GM21367 (cell line): ENCODE data around the gene SPATA19.

Source experiments
- ATAC-seq: cut with Tn5 transposase; IDR thresholded peaks from one replicate; pipeline ENCODE4 v1.9.1; 2021; ENCODE audit not compliant: unreplicated experiment

Gene SPATA19

GRCh38 chr11:133819114-133819513 lies 26.2 kb downstream of the SPATA19 start:
- no peak for ATAC-seq

DNA sequence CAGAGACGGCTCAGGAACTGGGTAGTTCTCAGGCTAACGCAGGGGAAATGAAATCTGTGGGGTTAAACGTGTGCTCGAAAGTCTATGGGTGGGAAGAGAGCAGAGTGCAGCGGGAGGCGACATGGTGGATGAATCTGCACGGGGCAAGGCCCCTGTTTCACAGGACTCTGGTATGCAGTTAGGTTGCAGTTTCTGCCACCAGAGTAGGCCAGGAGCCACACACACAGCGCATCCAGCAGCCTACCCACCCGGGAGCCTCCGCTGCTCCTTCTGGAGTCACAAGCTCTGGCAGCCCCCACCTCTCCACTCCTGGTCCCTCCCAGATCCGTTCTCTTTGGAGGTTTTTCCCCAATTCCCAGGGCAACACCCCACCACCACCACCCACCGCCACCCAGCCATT lies 27.0 kb downstream of the SPATA19 start:
- ATAC-seq = no peak

DNA sequence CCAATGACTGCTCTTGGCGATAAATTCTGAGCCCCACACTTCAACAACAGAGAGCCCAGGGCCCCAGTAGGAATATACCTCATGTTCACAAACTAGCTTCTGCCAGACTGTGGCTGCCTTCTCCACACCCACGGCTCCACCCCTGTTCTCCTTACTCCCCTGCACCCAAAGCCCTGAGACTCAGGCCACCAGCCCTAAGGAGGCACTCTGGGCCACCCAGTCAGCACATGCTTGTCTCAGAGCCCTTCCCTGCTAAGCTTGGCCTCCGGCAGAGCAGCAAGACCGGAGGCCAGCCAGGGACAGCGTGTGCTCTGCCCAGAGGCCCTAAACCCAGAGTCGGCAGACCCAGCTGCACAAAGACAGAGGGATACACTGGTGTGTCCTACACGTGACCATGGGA lies 27.9 kb downstream of the SPATA19 start:
- no peak for ATAC-seq

DNA sequence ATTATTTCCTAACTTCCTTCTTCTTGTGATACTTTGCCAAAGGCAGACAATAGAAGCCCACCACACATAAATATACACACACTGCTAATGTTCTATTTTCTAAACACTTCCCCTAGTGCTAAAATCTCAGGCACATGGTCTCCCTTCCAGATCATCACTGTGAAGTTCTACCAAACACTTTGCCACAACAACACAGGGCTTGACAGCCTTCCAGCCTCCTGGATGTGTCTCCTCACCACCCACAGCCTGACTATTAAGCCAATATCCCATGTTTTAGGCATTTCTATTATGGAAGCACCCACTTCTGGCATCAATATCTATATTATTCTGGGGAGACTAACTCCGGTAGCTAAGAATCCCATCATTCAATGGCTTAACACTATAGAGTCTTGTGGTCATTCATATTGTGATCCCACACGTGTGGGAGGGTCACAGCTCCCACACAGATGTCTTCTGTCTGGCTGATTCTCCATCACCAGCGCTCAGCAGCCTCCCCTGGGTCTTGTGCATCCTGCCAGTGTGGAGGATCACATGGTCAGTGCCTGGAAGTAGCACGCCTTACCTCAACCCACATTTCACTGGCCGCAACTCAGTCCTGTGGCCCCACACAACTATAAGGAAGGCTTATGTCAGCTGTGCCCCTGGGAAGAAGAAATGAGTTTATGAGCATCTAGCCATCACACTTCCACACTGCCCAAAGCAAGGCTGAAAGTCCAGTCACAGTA lies 29.0 kb downstream of the SPATA19 start:
- no peak for ATAC-seq

GRCh38 chr11:133815636-133816035 lies 29.7 kb downstream of the SPATA19 start:
- no peak for ATAC-seq

DNA sequence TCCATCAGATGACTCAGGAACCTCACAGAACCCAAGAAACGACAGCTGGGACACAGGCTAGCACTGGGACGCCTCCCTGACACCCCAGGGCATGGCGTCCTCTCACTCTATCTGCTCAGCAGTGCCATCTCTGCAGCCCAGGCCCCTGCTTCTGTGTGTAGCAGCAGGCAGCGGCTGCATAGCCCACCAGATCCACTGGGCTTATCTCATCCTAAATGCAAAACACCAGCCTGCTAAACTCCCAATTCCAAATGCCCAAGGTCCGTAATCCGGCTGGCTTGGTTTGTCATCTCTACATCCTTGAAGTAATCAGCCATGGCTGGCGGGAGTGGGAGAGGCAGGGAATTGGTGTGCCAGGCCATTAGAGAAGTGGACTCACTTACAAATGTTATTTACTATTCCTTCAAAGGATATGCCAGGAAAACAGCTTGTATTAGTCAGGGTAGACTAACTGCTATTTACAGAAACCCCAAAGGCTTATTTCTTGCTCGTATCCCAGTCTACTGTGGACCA lies 30.7 kb downstream of the SPATA19 start:
- ATAC-seq = no peak

GRCh38 chr11:133811850-133812685 lies 33.2 kb downstream of the SPATA19 start:
- ATAC-seq = no peak

DNA sequence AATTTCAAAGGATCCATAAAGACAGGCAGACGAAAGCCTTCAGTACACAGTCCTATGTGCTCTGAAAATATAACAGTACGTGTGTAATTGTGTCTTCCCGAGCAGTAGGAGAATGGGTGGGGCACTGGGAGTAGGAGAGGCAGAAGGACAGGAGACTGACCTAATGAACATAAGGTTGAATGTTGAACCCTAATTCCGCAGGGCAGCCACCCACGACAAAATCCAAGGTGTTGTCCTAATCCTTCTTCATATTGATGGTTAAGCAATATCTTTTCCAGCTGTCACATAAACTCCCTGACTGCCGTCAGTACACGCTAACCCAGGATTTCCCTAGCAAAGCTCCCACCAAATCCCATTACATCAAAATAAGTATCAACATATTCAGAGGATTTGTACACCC lies 34.5 kb downstream of the SPATA19 start:
- ATAC-seq = no peak

- ATAC-seq = no peak
Measured at GRCh38 chr11:133809569-133810491, 35.5 kb downstream of the SPATA19 start.

DNA sequence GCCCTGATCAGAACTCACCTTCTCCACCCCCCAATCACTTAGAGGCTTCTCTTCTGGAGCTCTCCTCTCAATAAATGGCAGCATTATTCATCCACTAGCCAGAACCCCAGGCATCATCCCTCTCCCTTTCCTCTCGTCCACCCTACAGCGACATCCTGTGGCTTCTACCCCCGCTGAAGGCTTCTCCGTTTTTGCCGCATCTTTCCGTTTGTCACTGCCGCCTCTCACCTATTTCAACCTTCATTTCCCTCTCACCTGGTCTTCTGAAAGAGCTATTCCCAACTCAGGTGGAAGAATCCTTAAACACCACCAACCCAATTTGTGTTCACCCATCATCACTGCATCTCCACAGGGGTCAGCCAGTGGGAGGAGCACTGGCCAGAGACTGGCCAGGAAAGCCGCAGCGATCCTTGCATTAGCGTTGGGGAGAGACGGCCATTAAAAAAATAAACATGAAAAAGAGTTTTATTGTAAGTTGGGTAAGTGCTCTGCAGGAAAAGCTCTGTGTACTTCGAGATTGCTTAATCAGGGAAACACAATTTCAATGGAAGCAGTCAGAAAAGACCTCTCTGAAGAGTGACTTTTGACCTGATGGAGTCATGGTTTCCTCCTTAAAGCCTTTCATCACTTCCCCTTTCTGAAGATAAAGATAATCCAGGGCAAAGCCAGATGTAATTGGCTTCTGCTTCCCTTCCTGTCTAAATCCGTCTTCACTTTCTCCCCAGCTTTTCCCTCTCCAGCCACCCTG lies 36.7 kb downstream of the SPATA19 start:
- ATAC-seq = no peak

GRCh38 chr11:133803026-133803425 lies 42.3 kb downstream of the SPATA19 start:
- no peak for ATAC-seq

DNA sequence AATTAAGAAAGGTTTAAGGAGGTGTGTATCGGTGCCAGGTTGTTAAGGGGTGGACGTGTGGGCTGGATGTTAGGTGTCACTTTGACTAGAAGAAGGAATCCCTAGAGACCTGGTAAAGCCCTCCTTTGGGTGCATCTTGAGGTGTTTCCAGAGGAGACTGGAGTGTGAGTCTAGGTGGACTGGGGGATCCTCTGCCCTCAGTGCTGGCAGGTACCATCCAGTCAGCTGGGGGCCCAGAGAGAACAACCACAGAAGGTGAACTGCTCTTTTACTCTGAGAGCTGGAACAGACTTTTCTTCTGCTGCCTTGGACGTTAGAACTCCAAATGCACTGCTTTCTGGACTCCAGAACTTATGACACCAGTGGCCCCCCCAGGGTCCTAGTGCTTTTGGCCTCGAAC lies 44.0 kb downstream of the SPATA19 start:
- no peak for ATAC-seq

DNA sequence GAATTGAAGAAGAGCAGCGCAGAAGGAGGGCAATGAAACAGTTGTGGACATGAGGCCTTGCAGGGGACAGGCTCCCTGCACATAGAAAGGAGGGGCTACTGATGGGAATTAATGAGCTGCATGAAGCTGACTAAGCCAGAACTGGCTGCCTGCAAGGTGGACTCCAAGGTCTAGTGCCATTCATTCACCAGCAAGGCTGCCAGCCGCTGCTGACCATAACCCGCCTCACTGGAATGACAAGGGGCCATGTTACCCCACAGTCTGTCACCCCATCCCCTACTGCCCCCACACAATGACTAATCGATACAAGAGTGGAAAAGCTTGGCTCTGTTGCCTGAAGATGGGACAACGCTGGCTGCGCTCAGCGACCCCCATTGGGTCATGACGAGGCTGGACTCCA lies 44.6 kb downstream of the SPATA19 start:
- ATAC-seq = no peak

DNA sequence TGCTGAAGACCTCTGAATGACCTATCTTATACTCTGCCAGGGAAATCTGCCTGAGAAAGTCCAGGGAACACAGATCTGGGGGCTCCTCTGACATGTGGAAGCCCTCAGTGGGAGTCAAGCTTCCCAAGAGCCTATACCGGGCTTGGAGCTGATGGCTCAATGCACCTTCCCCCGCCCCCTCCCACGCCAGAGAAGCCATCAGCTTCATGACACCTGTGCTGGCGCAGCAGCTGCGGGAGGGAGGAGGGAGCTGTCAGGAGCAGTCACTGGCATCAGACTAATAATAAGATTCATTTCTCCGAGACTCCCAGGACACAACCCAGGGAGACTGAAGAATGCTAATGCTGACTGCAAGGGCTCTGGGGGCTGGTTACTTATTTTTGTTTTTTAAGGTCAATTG lies 47.8 kb downstream of the SPATA19 start:
- ATAC-seq = no peak

- ATAC-seq = no peak
Measured at GRCh38 chr11:133796043-133796795, 49.1 kb downstream of the SPATA19 start.

DNA sequence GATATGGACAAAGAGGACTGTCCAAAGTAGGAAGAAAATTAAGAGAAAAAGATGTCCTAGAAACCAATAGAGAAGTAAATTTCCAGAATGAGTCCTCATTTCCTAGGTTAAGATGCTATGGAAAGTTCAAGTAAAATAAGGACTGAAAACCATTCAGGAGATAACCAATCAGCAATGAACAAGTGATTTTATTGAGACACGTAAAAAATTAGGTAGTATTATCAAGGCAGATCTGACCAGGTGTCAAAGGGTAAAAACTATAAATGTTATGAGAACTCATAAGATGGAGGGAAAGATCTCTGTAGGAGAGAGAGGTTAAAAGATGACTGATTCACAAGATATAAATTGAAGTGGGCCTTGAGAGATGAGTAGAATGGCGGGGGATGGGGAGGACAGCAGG lies 50.2 kb downstream of the SPATA19 start:
- no peak for ATAC-seq

- no peak for ATAC-seq
Measured at GRCh38 chr11:133794205-133794604, 51.1 kb downstream of the SPATA19 start.

GRCh38 chr11:133793271-133794035 lies 51.9 kb downstream of the SPATA19 start:
- ATAC-seq = no peak

DNA sequence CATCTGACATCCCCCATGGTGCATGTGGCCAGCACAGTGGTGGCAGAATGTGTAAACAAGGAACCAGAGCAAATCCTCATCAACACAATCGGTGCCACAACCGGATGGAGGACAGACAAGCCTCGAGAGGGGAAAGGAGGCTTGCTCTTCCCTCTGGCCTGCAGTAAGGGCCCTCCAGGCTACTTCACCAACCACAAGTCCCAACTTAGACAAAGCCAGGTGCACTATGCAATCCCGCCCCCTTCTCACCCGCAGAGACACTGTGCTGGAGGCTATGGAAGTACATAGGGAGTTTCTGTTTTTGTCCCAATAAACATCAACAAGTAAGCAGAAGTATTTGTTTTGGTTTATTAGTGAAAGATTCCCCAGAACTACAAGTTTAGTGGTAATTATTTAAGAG lies 54.3 kb downstream of the SPATA19 start:
- ATAC-seq = no peak
